PC-3 (cell line): Measurements from ENCODE around the gene PTPRR. TPM values are rescaled to one million over a fixed set of nuclear protein-coding genes. Genes with fewer than 3 reads are reported as not detected.

Experiments
- ATAC-seq: fragments of 200-7000 bp; cut with Tn5 transposase; 2 replicates; pipeline ENCODE4 v1.9.1; 2020; ENCODE audit warnings: mild to moderate bottlenecking, moderate library complexity
- BruUV-seq: library from RNA; stranded (reverse); fragments of 400-500 nt; replicated peaks from 2 replicates; lab custom pipeline; 2021; lab: Mats Ljungman, UMichigan
- CTCF ChIA-PET: fragments of 300-600 bp; sonication (Branson Sonifier 250); formaldehyde crosslinking; loops from one replicate; lab custom pipeline; 2022; ENCODE audit warnings: antibody characterized with exemption; lab: Charles Lee
- POLR2A ChIA-PET: fragments of 300-600 bp; sonication (Branson Sonifier 250); formaldehyde crosslinking; loops from one replicate; lab custom pipeline; 2022; ENCODE audit warnings: antibody characterized with exemption; ENCODE audit not compliant: unreplicated experiment; lab: Charles Lee
- DNase-seq: peaks from one replicate; pipeline ENCODE4 v3.0.0-alpha.2; 2015
- H2AFZ ChIP-seq: fragments of 300-600 bp; sonication (generic); 2 replicates; pipeline ENCODE4 v1.6.0; 2016; ENCODE audit warnings: antibody characterized with exemption, low read length
- H3F3A ChIP-seq: fragments of 300-600 bp; sonication (generic); one replicate; pipeline ENCODE4 v1.6.0; 2017; ENCODE audit warnings: antibody characterized with exemption, low read length, control low read depth, mild to moderate bottlenecking; ENCODE audit not compliant: unreplicated experiment
- H3K27ac ChIP-seq: fragments of 300-600 bp; sonication (generic); 2 replicates; pipeline ENCODE4 v1.5.1; 2016; ENCODE audit warnings: mild to moderate bottlenecking, low read length
- H3K27me3 ChIP-seq: fragments of 300-600 bp; sonication (generic); 2 replicates; pipeline ENCODE4 v1.6.1; 2016; ENCODE audit warnings: low read length, mixed read lengths
- H3K36me3 ChIP-seq: fragments of 300-600 bp; sonication (generic); 2 replicates; pipeline ENCODE4 v1.6.1; 2016; ENCODE audit warnings: low read depth, mixed run types, low read length, mixed read lengths
- H3K4me1 ChIP-seq: fragments of 300-600 bp; sonication (generic); 2 replicates; pipeline ENCODE4 v1.5.1; 2016; ENCODE audit warnings: low read length; ENCODE audit not compliant: insufficient read depth
- H3K4me2 ChIP-seq: fragments of 300-600 bp; sonication (generic); 2 replicates; pipeline ENCODE4 v1.6.0; 2016; ENCODE audit warnings: low read length
- H3K4me3 ChIP-seq: fragments of 300-600 bp; sonication (generic); 2 replicates; pipeline ENCODE4 v1.5.1; 2016; ENCODE audit warnings: mild to moderate bottlenecking, low read length, mixed read lengths
- H3K79me2 ChIP-seq: fragments of 300-600 bp; sonication (generic); 2 replicates; pipeline ENCODE4 v1.6.1; 2017; ENCODE audit warnings: low read length, mixed read lengths
- H3K9ac ChIP-seq: fragments of 300-600 bp; sonication (generic); 2 replicates; pipeline ENCODE4 v1.6.0; 2016; ENCODE audit warnings: mild to moderate bottlenecking, low read length
- H3K9me2 ChIP-seq: fragments of 300-600 bp; sonication (generic); replicated peaks from 2 replicates; pipeline ENCODE4 v1.6.1; 2016; ENCODE audit warnings: mixed run types, low read length, mixed read lengths
- H3K9me3 ChIP-seq: fragments of 300-600 bp; sonication (generic); 2 replicates; pipeline ENCODE4 v1.6.1; 2016; ENCODE audit warnings: low read length, mixed read lengths
- H4K20me1 ChIP-seq: fragments of 300-600 bp; sonication (generic); 2 replicates; pipeline ENCODE4 v1.6.1; 2016; ENCODE audit warnings: low read length, mixed read lengths
- EZH2 ChIP-seq: fragments of 300-600 bp; sonication (generic); IDR thresholded peaks from one replicate; pipeline ENCODE4 v1.6.1; 2017; ENCODE audit warnings: antibody characterized with exemption, mild to moderate bottlenecking, low read length; ENCODE audit not compliant: unreplicated experiment
- EZH2phosphoT487 ChIP-seq: fragments of 300-600 bp; sonication (generic); IDR thresholded peaks from 2 replicates; pipeline ENCODE4 v1.6.1; 2018; ENCODE audit warnings: mild to moderate bottlenecking, antibody characterized with exemption, low read length, borderline replicate concordance
- intact Hi-C: fragments of 100-400 bp; cut with micrococcal nuclease; formaldehyde crosslinking; loops from 2 replicates; pipeline ENCODE4 v1.9.0; 2023
- total RNA-seq: library from RNA; depleted of rRNA; stranded (reverse); fragments of >200 nt; gene quantifications from 2 replicates; pipeline ENCODE4 v1.2.3, GENCODE V29; 2014
- TF ChIP-seq, protein P1 (sequence below): fragments of 300-600 bp; sonication (generic); conservative IDR thresholded peaks from 2 replicates; pipeline ENCODE4 v1.5.1; 2017; ENCODE audit warnings: antibody characterized with exemption, low read depth, mild to moderate bottlenecking, low read length

Gene PTPRR
- total RNA-seq, 1 experiment from 2014 or later = 3.1 TPM

DNA sequence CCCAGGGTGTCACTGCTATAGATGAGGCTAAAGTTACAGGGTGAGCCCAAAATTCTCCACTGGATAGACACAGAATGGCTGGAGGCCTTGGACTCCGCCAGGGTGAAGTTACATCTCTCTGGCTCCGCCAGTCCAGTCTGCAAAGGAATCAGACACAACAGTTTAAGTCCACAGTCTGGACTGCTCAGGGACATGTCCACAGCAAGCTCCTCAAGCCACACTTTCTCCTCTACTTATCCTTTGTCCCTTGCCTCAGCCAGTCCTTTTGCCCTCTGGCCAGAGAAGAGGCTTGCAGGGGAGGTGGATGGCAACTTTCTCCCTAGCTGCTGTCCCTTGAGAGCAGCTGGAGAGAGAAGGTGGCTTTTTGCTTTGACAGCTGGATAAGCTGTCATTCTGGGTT, 311.3 kb downstream of the PTPRR start:
- ChIA-PET CTCF (no interaction called here), POLR2A (no interaction called here)
- Histone ChIP-seq H3K27me3 (no peaks in the 10 kb centered on the region), H3K79me2 (no peaks in the 10 kb centered on the region), H3F3A (no peaks in the 10 kb centered on the region), H3K27ac (no peak overlapping the region), H2AFZ (peak overlapping the region; percentile 84), H3K4me3 (peak overlapping the region; percentile 74), H3K9ac (peak overlapping the region; percentile 60), H3K9me2 (no peaks in the 10 kb centered on the region), H4K20me1 (no peaks in the 10 kb centered on the region), H3K4me1 (peaks cover 12% of the 10 kb centered on the region; the same call in 1 of the 2 replicates), H3K9me3 (no peaks in the 10 kb centered on the region), H3K36me3 (no peaks in the 10 kb centered on the region), H3K4me2 (peak overlapping the region; percentile 87)
- ATAC-seq (no peak; the same call in 1 of the 2 replicates), DNase-seq (no peak)
- intact Hi-C loops = no loop called here
- BruUV-seq = no TSS peak
- no peak for TF ChIP-seq EZH2phosphoT487
- TF ChIP-seq, protein P1, sequence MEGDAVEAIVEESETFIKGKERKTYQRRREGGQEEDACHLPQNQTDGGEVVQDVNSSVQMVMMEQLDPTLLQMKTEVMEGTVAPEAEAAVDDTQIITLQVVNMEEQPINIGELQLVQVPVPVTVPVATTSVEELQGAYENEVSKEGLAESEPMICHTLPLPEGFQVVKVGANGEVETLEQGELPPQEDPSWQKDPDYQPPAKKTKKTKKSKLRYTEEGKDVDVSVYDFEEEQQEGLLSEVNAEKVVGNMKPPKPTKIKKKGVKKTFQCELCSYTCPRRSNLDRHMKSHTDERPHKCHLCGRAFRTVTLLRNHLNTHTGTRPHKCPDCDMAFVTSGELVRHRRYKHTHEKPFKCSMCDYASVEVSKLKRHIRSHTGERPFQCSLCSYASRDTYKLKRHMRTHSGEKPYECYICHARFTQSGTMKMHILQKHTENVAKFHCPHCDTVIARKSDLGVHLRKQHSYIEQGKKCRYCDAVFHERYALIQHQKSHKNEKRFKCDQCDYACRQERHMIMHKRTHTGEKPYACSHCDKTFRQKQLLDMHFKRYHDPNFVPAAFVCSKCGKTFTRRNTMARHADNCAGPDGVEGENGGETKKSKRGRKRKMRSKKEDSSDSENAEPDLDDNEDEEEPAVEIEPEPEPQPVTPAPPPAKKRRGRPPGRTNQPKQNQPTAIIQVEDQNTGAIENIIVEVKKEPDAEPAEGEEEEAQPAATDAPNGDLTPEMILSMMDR = no peak
- TF ChIP-seq EZH2 = no peak

DNA sequence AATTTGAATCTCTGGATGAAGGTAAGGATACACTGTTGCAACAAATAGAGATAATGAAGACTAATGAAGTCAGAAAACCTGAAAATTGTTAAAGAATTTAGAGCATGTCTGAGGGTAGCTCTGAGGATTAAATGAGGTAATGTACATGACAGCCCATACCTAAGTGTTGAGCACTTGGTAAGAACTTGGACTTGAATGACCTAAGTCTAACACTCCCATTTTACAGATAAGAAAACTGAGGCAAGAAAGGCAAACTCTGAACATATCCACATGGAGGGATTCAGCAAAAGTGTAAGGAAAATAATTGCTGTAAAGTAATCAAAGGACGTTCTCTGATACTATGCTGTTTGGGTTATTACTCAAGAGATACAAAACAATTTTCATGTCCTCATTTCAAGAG, 312.4 kb downstream of the PTPRR start:
- ATAC-seq (no peak), DNase-seq (no peak)
- Histone ChIP-seq H3K9me3 (no peaks in the 10 kb centered on the region), H3K79me2 (no peaks in the 10 kb centered on the region), H2AFZ (no peak overlapping the region), H3K4me1 (peaks cover 16% of the 10 kb centered on the region; the same call in 1 of the 2 replicates), H4K20me1 (no peaks in the 10 kb centered on the region), H3K9me2 (no peaks in the 10 kb centered on the region), H3K9ac (no peak overlapping the region), H3K4me2 (no peak overlapping the region), H3F3A (no peaks in the 10 kb centered on the region), H3K4me3 (no peak overlapping the region), H3K27ac (no peak overlapping the region), H3K36me3 (no peaks in the 10 kb centered on the region), H3K27me3 (no peaks in the 10 kb centered on the region)
- ChIA-PET POLR2A (no interaction called here), CTCF (no interaction called here)
- TF ChIP-seq EZH2 = no peak
- BruUV-seq = no TSS peak
- intact Hi-C loops = no loop called here

DNA sequence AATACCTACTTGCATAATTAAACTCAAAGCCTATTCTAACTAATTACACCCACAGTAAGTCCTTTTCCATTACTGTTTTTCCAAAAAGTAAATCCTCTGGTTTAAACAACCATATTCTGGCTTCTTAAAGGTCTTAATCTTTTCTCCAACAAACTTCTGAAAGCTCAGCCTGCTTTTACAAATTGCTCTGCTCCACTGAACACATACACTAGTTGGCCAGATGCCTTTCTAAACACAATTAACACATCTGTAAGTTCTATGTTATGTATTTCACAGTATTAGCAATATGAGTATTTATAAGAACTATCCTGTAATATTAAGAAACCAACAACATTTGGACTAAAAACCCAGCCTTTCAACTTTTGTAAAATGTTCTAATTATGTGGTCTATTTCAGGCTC, 313.4 kb downstream of the PTPRR start:
- H3K9me3 ChIP-seq = no peaks in the 10 kb centered on the region
- intact Hi-C loops = no loop called here
- H3K4me2 ChIP-seq = no peak overlapping the region
- DNase-seq = no peak
- no peaks in the 10 kb centered on the region for H3K36me3 ChIP-seq
- H3K27me3 ChIP-seq = no peaks in the 10 kb centered on the region
- no peak overlapping the region for H3K4me3 ChIP-seq
- POLR2A ChIA-PET = no interaction called here
- CTCF ChIA-PET = interaction anchor here (0.6 kb wide), 1 partner anchor 86 kb away, joined by 3 read pairs; no protein-coding TSS in a partner anchor
- ATAC-seq = no peak
- H3K9me2 ChIP-seq = no peaks in the 10 kb centered on the region
- no peaks in the 10 kb centered on the region for H4K20me1 ChIP-seq
- H3K27ac ChIP-seq = no peak overlapping the region
- no peaks in the 10 kb centered on the region for H3K79me2 ChIP-seq
- H3K9ac ChIP-seq = no peak overlapping the region
- no TSS peak for BruUV-seq
- H3F3A ChIP-seq = no peaks in the 10 kb centered on the region
- peaks cover 26% of the 10 kb centered on the region; the same call in 1 of the 2 replicates for H3K4me1 ChIP-seq
- H2AFZ ChIP-seq = no peak overlapping the region
- TF ChIP-seq, protein P1 = no peak
- TF ChIP-seq EZH2phosphoT487 (no peak), EZH2 (no peak)
